HEK293T (cell line): Measurements from ENCODE around the gene ANO3.

Experiments
- CTCF ChIA-PET: fragments of 350-600 bp; formaldehyde crosslinking; extraction: SDS; loops from one replicate; lab custom pipeline; 2021; ENCODE audit warnings: antibody characterized with exemption, inconsistent platforms; lab: Yijun Ruan, JAX
- POLR2A ChIA-PET: fragments of 350-600 bp; formaldehyde crosslinking; extraction: SDS; loops from one replicate; lab custom pipeline; 2020; ENCODE audit warnings: antibody characterized with exemption, inconsistent platforms; lab: Yijun Ruan, JAX
- DNase-seq: peaks from one replicate; pipeline ENCODE4 v3.0.0; 2012; ENCODE audit warnings: mixed read lengths; ENCODE audit errors: extremely low spot score
- ARNT ChIP-seq: fragments of 450-650 bp; IDR thresholded peaks from 2 replicates; pipeline ENCODE4 v1.6.1; 2017; ENCODE audit warnings: mild to moderate bottlenecking
- BHLHE40 ChIP-seq: fragments of 450-650 bp; IDR thresholded peaks from 2 replicates; pipeline ENCODE4 v1.6.1; 2016; ENCODE audit warnings: mild to moderate bottlenecking, moderate library complexity, borderline replicate concordance
- CTBP1 ChIP-seq: fragments of 450-650 bp; IDR thresholded peaks from 2 replicates; pipeline ENCODE4 v1.6.1; 2016; ENCODE audit warnings: borderline replicate concordance
- ELF4 ChIP-seq: fragments of 450-650 bp; IDR thresholded peaks from 2 replicates; pipeline ENCODE4 v1.6.1; 2017; ENCODE audit warnings: antibody characterized with exemption
- FOXA1 ChIP-seq: fragments of 450-650 bp; IDR thresholded peaks from 2 replicates; pipeline ENCODE4 v1.6.1; 2016; ENCODE audit warnings: mild to moderate bottlenecking
- FOXK2 ChIP-seq: fragments of 450-650 bp; IDR thresholded peaks from 2 replicates; pipeline ENCODE4 v1.6.1; 2016; ENCODE audit warnings: mild to moderate bottlenecking
- FOXM1 ChIP-seq: fragments of 450-650 bp; IDR thresholded peaks from 2 replicates; pipeline ENCODE4 v1.6.1; 2017; ENCODE audit warnings: mild to moderate bottlenecking, borderline replicate concordance
- HDGF ChIP-seq: fragments of 450-650 bp; IDR thresholded peaks from 2 replicates; pipeline ENCODE4 v1.6.1; 2017; ENCODE audit warnings: antibody characterized with exemption, borderline replicate concordance
- L3MBTL2 ChIP-seq: fragments of 450-650 bp; conservative IDR thresholded peaks from 2 replicates; pipeline ENCODE4 v1.6.1; 2016; ENCODE audit warnings: mild to moderate bottlenecking
- LEF1 ChIP-seq: fragments of 450-650 bp; IDR thresholded peaks from 2 replicates; pipeline ENCODE4 v1.6.1; 2017; ENCODE audit warnings: mild to moderate bottlenecking, borderline replicate concordance
- NFRKB ChIP-seq: fragments of 450-650 bp; IDR thresholded peaks from 2 replicates; pipeline ENCODE4 v1.6.1; 2016; ENCODE audit warnings: mild to moderate bottlenecking, moderate library complexity
- SP1 ChIP-seq: fragments of 450-650 bp; IDR thresholded peaks from 2 replicates; pipeline ENCODE4 v1.6.1; 2017
- SUZ12 ChIP-seq: fragments of 450-650 bp; IDR thresholded peaks from 2 replicates; pipeline ENCODE4 v1.6.1; 2016; ENCODE audit warnings: mild to moderate bottlenecking
- TARDBP ChIP-seq: fragments of 450-650 bp; IDR thresholded peaks from 2 replicates; pipeline ENCODE4 v1.6.1; 2016
- ZNF384 ChIP-seq: fragments of 450-650 bp; IDR thresholded peaks from 2 replicates; pipeline ENCODE4 v1.6.1; 2016
- TF ChIP-seq, protein P1 (sequence below): fragments of 450-650 bp; IDR thresholded peaks from 2 replicates; pipeline ENCODE4 v1.6.1; 2016

The ANO3 gene

DNA sequence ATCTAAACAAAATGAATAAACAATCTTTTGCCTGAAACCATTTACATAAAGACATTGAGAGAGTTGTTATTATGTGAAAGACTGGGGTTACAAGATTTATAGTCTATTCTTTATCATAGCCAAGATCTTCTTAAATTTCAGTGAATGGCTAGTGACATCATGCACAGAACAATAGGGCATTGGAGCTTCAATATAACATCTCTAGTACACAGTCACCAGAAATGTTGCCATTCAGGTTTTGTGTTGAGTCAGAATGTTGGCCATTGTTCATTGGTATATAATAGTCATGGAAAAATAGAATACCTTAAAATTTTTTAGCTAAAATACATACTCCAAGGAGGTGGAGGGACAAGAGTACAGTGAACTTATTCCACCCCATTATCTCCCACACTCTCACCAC is 345.6 kb downstream of the ANO3 start:
- DNase-seq, result no peak
- POLR2A ChIA-PET, result no interaction called here
- TF ChIP-seq SUZ12 (no peak), FOXM1 (no peak), HDGF (no peak), TARDBP (no peak), BHLHE40 (no peak), SP1 (no peak), CTBP1 (no peak), ZNF384 (no peak), NFRKB (no peak), L3MBTL2 (no peak), ARNT (no peak), LEF1 (no peak), FOXA1 (no peak), ELF4 (no peak), FOXK2 (no peak)
- TF ChIP-seq, protein P1, sequence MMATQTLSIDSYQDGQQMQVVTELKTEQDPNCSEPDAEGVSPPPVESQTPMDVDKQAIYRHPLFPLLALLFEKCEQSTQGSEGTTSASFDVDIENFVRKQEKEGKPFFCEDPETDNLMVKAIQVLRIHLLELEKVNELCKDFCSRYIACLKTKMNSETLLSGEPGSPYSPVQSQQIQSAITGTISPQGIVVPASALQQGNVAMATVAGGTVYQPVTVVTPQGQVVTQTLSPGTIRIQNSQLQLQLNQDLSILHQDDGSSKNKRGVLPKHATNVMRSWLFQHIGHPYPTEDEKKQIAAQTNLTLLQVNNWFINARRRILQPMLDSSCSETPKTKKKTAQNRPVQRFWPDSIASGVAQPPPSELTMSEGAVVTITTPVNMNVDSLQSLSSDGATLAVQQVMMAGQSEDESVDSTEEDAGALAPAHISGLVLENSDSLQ, result no peak
- CTCF ChIA-PET, result no interaction called here

- ChIA-PET POLR2A (no interaction called here), CTCF (no interaction called here)
- no peak for DNase-seq
These were observed 355.4 kb downstream of the ANO3 start for GRCh38 chr11:26687351-26687750.

DNA sequence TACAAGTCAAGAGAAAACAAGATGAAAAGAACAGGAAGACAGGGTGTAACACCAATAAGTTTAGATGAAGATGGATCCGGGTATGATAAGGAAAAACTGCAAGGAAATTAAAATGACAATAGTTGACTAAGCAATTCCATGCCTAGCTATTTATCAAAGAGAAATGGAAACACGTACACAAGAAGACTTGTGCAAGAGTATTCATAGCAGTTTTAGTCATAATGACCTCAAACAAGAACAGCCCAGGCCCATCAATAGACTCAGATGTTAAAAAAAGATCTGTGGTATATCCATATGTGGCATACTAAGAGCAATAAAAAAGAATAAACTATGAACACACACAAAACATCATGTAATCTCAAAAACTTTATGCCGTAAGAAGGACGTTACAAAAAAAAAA is 356.8 kb downstream of the ANO3 start:
- DNase-seq, result no peak
- TF ChIP-seq FOXA1 (no peak), LEF1 (no peak), SUZ12 (no peak), TARDBP (no peak), ARNT (no peak), BHLHE40 (no peak), NFRKB (no peak), CTBP1 (no peak), ELF4 (no peak), FOXM1 (no peak), ZNF384 (no peak), L3MBTL2 (no peak), FOXK2 (no peak)
- TF ChIP-seq, protein P1, result no peak
- ChIA-PET POLR2A (no interaction called here), CTCF (no interaction called here)

More at GRCh38 chr11:26687351-26687750, 355.4 kb downstream of the ANO3 start:
- TF ChIP-seq SP1 (no peak), ELF4 (no peak), HDGF (no peak)

DNA sequence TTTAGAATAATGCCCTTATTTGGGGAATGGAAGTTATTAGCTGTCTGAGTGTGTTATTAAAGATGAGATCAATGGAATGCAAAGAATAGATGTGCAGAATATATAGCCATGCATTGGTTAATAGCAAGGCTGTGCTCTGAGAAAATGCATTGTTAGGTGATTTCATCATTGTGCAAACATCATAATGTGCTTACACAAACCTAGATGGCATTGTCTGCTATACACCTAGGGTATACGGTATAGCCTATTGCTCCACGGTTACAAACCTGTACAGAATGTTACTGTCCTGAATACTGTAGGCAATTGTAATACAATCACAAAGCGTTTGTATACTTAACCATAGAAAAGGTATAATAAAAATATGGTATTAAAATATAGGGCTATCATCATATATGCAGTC is 364.4 kb downstream of the ANO3 start:
- ChIA-PET POLR2A (no interaction called here), CTCF (no interaction called here)

DNA sequence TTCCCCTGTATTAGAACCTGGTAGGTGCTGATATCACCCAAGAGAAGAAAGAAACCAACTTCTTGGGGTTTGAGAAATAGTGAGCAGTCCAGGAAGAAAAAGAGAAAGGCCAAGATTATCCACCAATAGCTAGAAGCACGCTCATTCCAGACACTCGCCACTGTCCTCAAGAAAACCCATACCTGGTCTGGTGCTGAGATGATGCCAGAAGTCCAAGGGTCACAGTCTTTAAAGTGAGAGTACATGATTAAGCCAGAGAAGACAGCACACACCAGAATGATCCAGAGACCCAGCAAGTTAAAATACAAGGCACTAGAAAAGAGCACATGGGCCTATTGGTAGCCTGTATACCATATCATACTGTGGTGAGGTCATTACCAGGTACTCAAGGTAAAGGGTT is 366.3 kb downstream of the ANO3 start:
- ChIA-PET CTCF (no interaction called here), POLR2A (no interaction called here)
- DNase-seq, result no peak
- no peak for TF ChIP-seq NFRKB
- TF ChIP-seq ZNF384, result no peak
- no peak for TF ChIP-seq TARDBP
- TF ChIP-seq ARNT, result no peak
- TF ChIP-seq CTBP1, result no peak
- no peak for TF ChIP-seq FOXM1
- no peak for TF ChIP-seq BHLHE40
- no peak for TF ChIP-seq FOXK2
- TF ChIP-seq, protein P1, result no peak
- no peak for TF ChIP-seq SP1

More for the DNA sequence above, 364.4 kb downstream of the ANO3 start:
- TF ChIP-seq ZNF384 (no peak), ARNT (no peak), HDGF (no peak), LEF1 (no peak)
- DNase-seq, result no peak

GRCh38 chr11:26700574-26701235 is 368.8 kb downstream of the ANO3 start:
- TF ChIP-seq SUZ12, result no peak
- TF ChIP-seq FOXM1, result no peak
- no peak for TF ChIP-seq LEF1
- no peak for TF ChIP-seq L3MBTL2
- no peak for TF ChIP-seq CTBP1
- no peak for TF ChIP-seq FOXK2
- no peak for TF ChIP-seq ZNF384
- POLR2A ChIA-PET, result no interaction called here
- CTCF ChIA-PET, result no interaction called here
- no peak for DNase-seq

DNA sequence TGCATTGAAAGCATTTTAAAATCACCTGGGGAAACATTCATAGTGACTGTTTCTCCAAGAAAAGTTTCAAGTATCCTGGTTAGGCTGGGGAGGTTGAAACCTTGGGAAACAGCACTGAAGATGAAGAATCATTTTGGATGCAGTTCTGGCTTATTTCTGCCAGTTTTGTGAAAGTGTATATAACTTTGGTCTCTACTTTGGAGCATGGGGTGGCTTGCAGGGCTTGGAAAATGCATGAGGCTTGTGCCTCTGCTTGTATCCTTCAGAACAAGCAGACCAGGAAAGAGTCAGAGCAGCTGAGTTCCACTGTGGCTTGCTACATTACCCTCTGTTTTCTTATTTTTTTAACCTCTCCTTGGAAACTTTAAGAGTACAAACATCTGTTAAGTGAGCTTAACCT is 370.5 kb downstream of the ANO3 start:
- DNase-seq, result no peak
- CTCF ChIA-PET, result no interaction called here
- TF ChIP-seq FOXK2 (no peak), SP1 (no peak), TARDBP (no peak), ZNF384 (no peak)
- POLR2A ChIA-PET, result no interaction called here
